K562 (cell line): ENCODE results near the gene CCNB1. TPM values are rescaled to one million over a fixed set of nuclear protein-coding genes. Genes with fewer than 3 reads are reported as not detected.

Experiments used
- ATAC-seq: fragments of 200-7000 bp; cut with Tn5 transposase; 3 replicates; pipeline ENCODE4 v1.9.1; 2020; ENCODE audit warnings: moderate library complexity
- BruUV-seq: library from RNA; stranded (reverse); fragments of 400-500 nt; replicated peaks from 2 replicates; lab custom pipeline; 2021; lab: Mats Ljungman, UMichigan
- CTCF ChIA-PET: fragments of 300-600 bp; formaldehyde crosslinking; extraction: SDS; loops from one replicate; lab custom pipeline; 2021; ENCODE audit warnings: low intra/inter-chr PET ratio; lab: Yijun Ruan, JAX
- POLR2A ChIA-PET: fragments of 300-600, 350-650 bp; sonication (Branson Sonifier 250); formaldehyde crosslinking; extraction: SDS; loops from one replicate; lab custom pipeline; 2021; ENCODE audit warnings: antibody characterized with exemption, inconsistent platforms; lab: Yijun Ruan, JAX
- DNase-seq, 4 experiments: peaks; one replicate each; pipeline versions ENCODE4 v3.0.0 to v3.0.0-alpha.2; 2011 to 2018; ENCODE audit warnings: low spot score in 3 of 4, mixed read lengths in 3 of 4; ENCODE audit errors: extremely low read depth in 1 of 4
- FAIRE-seq: peaks from 2 replicates; lab custom pipeline; 2011; peaks lifted over from hg19 to GRCh38; lab: Jason Lieb, UNC
- H2AFZ ChIP-seq: 2 replicates; pipeline ENCODE4 v1.6.0; 2011; ENCODE audit warnings: low read depth, low read length, control low read depth, inconsistent platforms
- H3K27ac ChIP-seq: fragments of 200-600 bp; 3 replicates; pipeline ENCODE4 v1.8.0; 2011; ENCODE audit warnings: low read depth, mild to moderate bottlenecking, control low read depth, inconsistent platforms, low read length, moderate library complexity, mixed read lengths; ENCODE audit errors: extremely low read depth
- H3K27me3 ChIP-seq, 2 experiments: fragments of 300-600 bp in 1 of 2; 2 replicates in 1 of 2; 3 replicates in 1 of 2; pipeline versions ENCODE4 v1.6.0 to v1.8.0; 2011; ENCODE audit warnings: inconsistent platforms in 2 of 2, low read length in 2 of 2, mild to moderate bottlenecking in 1 of 2, mixed read lengths in 1 of 2, moderate library complexity in 1 of 2; ENCODE audit not compliant: control insufficient read depth in 2 of 2, insufficient read depth in 2 of 2
- H3K36me3 ChIP-seq: fragments of 300-600 bp; 3 replicates; pipeline ENCODE4 v1.8.0; 2011; ENCODE audit warnings: mild to moderate bottlenecking, low read length, inconsistent platforms; ENCODE audit not compliant: control insufficient read depth, insufficient read depth
- H3K4me1 ChIP-seq, 2 experiments: fragments of 200-600 bp in 1 of 2; replicated peaks in 1 of 2; 2 replicates in 1 of 2; 3 replicates in 1 of 2; pipeline versions ENCODE4 v1.5.1 to v1.8.0; 2011; ENCODE audit warnings: inconsistent platforms in 2 of 2, low read length in 2 of 2, mild to moderate bottlenecking in 1 of 2, mixed read lengths in 1 of 2, moderate library complexity in 1 of 2; ENCODE audit not compliant: control insufficient read depth in 2 of 2, insufficient read depth in 2 of 2
- H3K4me2 ChIP-seq: 2 replicates; pipeline ENCODE4 v1.6.1; 2011; ENCODE audit warnings: low read length, control low read depth, inconsistent platforms, mixed read lengths; ENCODE audit not compliant: insufficient read depth
- H3K4me3 ChIP-seq: fragments of 200-600 bp; sonication (generic), shearing (Covaris generic); 2 replicates; pipeline ENCODE4 v1.5.1; 2016; ENCODE audit warnings: control low read depth, inconsistent platforms
- H3K79me2 ChIP-seq: fragments of 200-600 bp; 3 replicates; pipeline ENCODE4 v1.8.0; 2011; ENCODE audit warnings: low read length, inconsistent platforms; ENCODE audit not compliant: control insufficient read depth, insufficient read depth
- H3K9ac ChIP-seq, 2 experiments: 2 replicates each; pipeline versions ENCODE4 v1.6.0 to v1.6.1; 2011; ENCODE audit warnings: low read depth in 2 of 2, low read length in 2 of 2, control low read depth in 1 of 2, inconsistent platforms in 1 of 2, mild to moderate bottlenecking in 1 of 2, mixed read lengths in 1 of 2; ENCODE audit not compliant: insufficient read depth in 1 of 2
- H3K9me1 ChIP-seq: one replicate; pipeline ENCODE4 v1.6.0; 2011; ENCODE audit warnings: inconsistent platforms, mild to moderate bottlenecking, low read length, moderate library complexity; ENCODE audit not compliant: control insufficient read depth, insufficient read depth
- H3K9me3 ChIP-seq: replicated peaks from 2 replicates; pipeline ENCODE4 v1.5.1; 2011; ENCODE audit warnings: low read depth, low read length, inconsistent platforms; ENCODE audit not compliant: control insufficient read depth, insufficient read depth
- H4K20me1 ChIP-seq: replicated peaks from 2 replicates; pipeline ENCODE4 v1.6.1; 2011; ENCODE audit warnings: low read length, inconsistent platforms, mixed read lengths; ENCODE audit not compliant: control insufficient read depth, insufficient read depth
- ARID4B ChIP-seq: sonication (generic); formaldehyde crosslinking; IDR thresholded peaks from 2 replicates; pipeline ENCODE4 v1.8.0; 2022; ENCODE audit warnings: mild to moderate bottlenecking, missing genetic modification reagents
- SPI1 ChIP-seq: IDR thresholded peaks from 2 replicates; pipeline ENCODE4 v1.6.1; 2011; ENCODE audit warnings: low read depth, low read length, control low read depth, borderline replicate concordance
- WGBS: fragments of 100-300 bp; shearing (Covaris generic); methylation state at CpG from one replicate; pipeline ENCODE4 v1.1.6; 2016; ENCODE audit warnings: low coverage, mixed read lengths; ENCODE audit not compliant: insufficient coverage; ENCODE audit errors: missing lambda C conversion rate; 5-methylcytosine and 5-hydroxymethylcytosine counted together
- in situ Hi-C: fragments of 300-500 bp; cut with MboI; formaldehyde crosslinking; loops from 4 replicates; pipeline ENCODE4 v1.15.0; 2018; ENCODE audit warnings: inconsistent platforms, mixed read lengths
- intact Hi-C: fragments of 100-400 bp; cut with micrococcal nuclease; formaldehyde crosslinking; loops from 2 replicates; pipeline ENCODE4 v1.14.2; 2022
- polyA plus RNA-seq, 8 experiments: library from polyadenylated mRNA; depleted of rRNA in 4 of 8; stranded (reverse) in 5 of 8; unstranded in 3 of 8; fragments of >200 nt; fragmentation: Nextera tagmentation in 2 of 8; fragmentation: Illumina TruSeq in 1 of 8; extraction: Ambion mirVana in 2 of 8; extraction: Trizol in 1 of 8; gene quantifications; 2 replicates each; pipeline versions ENCODE4 v1.2.1 to v1.2.3, GENCODE V29; 2011 to 2014; ENCODE audit warnings: inconsistent platforms in 1 of 8, missing spikeins in 1 of 8
- total RNA-seq, 7 experiments: library from RNA; depleted of rRNA in 6 of 7; stranded (reverse); fragments of >200 nt in 6 of 7; fragmentation: Illumina TruSeq in 2 of 7; extraction: Trizol in 2 of 7; gene quantifications; 2 replicates each; pipeline versions ENCODE4 v1.2.1 to v1.2.3, GENCODE V29; 2011 to 2021; ENCODE audit warnings: low replicate concordance in 1 of 7

The CCNB1 gene
- total and polyA plus RNA-seq, 9 of the 15 experiments (the other 6 are each of a cell fraction or from before 2014, with no cell fraction given) = 165 to 679 (median 271) TPM

DNA sequence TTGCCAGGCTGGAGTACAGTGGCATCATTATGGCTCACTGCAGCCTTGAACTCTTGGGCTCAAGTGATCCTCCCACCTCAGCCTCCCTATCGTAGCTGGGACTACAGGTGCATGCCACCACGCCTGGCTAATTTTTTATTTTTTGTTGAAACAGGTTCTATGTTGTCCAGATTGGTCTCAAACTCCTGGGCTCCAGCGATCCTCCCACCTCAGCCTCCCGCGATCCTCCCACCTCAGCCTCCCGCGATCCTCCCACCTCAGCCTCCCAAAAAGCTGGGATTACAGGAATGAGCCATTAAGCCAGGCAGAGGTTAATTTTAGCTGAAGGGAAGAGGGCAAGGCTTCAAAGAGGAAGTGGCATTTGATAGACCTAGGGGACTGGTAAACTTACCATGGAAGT lies 32.8 kb upstream of the CCNB1 start:
- Histone ChIP-seq H3K4me2 (no peak overlapping the region), H3K9me3 (no peaks in the 10 kb centered on the region), H3K9me1 (no peaks in the 10 kb centered on the region), H3K36me3 (peaks cover 20% of the 10 kb centered on the region; the same call in 2 of the 3 replicates), H3K4me3 (no peak overlapping the region), H3K9ac (no peak overlapping the region), H3K27ac (no peak overlapping the region), H3K79me2 (no peaks in the 10 kb centered on the region), H3K4me1 (no peaks in the 10 kb centered on the region), H4K20me1 (0 out of 2 replicates have a peak, but pooled peaks cover 3% of the 10 kb centered on the region), H2AFZ (no peak overlapping the region), H3K27me3 (no peaks in the 10 kb centered on the region)
- CTCF ChIA-PET = no interaction called here
- intact Hi-C loops = no loop called here
- POLR2A ChIA-PET = interaction anchor here (0.6 kb wide), 1 partner anchor 29 kb away, joined by 3 read pairs; no protein-coding TSS in a partner anchor
- WGBS = 92% methylated on average over 7 of the region's 7 CpGs
- FAIRE-seq = no peak
- in situ Hi-C loops = no loop called here
- no TSS peak for BruUV-seq
- no peak for ATAC-seq
- DNase-seq = no peak
- peak; percentile 21; the same call in 1 of the 2 replicates for TF ChIP-seq SPI1
- TF ChIP-seq ARID4B = no peak
